VCaP (cell line): ENCODE data around the gene DPAGT1.

Experiments
- H3K27ac ChIP-seq: fragments of 450-650 bp; 2 replicates; pipeline ENCODE4 v1.5.1; 2017
- TF ChIP-seq, protein P1 (sequence below): fragments of 450-650 bp; conservative IDR thresholded peaks from 2 replicates; pipeline ENCODE4 v1.5.1; 2017; ENCODE audit warnings: mild to moderate bottlenecking, moderate library complexity

Gene DPAGT1

DNA sequence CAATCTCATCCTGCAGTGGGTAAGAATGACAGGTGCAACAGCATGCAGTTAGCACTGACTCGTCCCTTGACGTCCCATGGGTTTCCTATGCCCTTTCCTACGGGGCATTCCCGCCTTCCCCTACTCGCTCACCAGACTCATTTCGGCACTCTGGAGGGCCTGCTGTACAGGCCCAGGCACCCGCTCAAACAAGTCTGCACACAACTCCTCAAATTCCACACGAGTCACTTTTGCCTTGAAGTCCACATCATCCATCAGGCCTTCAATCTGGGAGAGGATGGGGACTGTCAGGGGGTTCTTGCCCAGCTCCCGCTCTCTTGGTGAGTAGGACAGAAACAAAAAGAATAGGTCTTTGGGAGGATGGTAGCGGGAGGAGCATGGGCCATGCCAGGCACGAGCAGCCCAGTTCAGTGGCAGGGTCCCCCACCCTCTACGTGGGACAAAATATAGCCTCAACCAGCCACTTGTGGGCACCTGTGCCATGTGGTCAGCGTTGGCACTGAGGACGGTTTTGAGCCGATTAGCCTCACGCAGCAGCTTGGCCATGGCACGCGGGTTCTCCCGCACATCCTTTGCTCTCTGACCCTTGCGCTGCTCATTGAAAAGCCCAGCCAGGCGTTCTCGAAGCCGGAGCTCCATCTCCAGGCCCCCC lies 49.4 kb downstream of the DPAGT1 start:
- TF ChIP-seq, protein P1, sequence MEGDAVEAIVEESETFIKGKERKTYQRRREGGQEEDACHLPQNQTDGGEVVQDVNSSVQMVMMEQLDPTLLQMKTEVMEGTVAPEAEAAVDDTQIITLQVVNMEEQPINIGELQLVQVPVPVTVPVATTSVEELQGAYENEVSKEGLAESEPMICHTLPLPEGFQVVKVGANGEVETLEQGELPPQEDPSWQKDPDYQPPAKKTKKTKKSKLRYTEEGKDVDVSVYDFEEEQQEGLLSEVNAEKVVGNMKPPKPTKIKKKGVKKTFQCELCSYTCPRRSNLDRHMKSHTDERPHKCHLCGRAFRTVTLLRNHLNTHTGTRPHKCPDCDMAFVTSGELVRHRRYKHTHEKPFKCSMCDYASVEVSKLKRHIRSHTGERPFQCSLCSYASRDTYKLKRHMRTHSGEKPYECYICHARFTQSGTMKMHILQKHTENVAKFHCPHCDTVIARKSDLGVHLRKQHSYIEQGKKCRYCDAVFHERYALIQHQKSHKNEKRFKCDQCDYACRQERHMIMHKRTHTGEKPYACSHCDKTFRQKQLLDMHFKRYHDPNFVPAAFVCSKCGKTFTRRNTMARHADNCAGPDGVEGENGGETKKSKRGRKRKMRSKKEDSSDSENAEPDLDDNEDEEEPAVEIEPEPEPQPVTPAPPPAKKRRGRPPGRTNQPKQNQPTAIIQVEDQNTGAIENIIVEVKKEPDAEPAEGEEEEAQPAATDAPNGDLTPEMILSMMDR, result no peak
- H3K27ac ChIP-seq, result no peak overlapping the region

- TF ChIP-seq, protein P1, result no peak
- no peak overlapping the region for H3K27ac ChIP-seq
These were observed 50.1 kb downstream of the DPAGT1 start for GRCh38 chr11:119051440-119052162.

DNA sequence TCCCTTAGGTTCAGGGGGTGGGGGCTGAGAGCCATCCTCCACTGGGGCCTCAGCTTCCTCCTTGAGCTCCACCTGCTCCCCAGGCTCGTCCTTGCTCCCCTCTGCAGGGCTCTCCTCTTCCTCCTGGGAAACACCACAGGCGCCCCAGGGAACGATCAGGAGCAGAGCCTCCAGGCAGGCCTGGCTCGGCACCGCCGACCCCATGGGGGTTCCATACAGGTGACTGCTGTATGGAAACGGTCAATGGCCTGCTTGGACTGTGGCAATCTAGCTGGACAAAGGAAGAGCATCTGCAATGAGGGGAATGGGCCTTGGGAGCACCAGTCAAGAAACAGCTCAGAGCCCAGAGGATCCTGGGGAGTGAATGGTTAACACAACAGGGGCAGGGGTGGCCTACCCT lies 52.6 kb downstream of the DPAGT1 start:
- H3K27ac ChIP-seq, result no peak overlapping the region
- TF ChIP-seq, protein P1, result no peak

DNA sequence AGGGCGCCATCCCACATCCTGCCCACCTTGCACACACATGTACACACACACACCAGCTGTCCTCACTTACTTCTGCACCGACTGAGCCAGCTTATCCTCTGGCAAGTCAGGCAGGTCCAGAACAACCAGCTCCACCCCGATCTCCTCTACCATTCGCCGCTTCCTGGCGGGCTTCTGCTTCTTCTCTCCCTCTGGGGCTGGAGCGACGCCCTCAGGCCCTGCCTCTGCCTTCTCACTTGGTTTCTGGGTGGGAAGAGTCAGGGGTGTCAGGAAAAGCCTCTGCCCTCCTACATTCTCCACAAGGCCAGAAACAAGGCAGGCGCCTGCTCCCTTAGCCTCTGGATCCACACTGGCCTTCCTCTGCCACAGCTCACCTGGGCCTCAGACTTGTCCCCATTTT lies 53.0 kb downstream of the DPAGT1 start:
- no peak overlapping the region for H3K27ac ChIP-seq

DNA sequence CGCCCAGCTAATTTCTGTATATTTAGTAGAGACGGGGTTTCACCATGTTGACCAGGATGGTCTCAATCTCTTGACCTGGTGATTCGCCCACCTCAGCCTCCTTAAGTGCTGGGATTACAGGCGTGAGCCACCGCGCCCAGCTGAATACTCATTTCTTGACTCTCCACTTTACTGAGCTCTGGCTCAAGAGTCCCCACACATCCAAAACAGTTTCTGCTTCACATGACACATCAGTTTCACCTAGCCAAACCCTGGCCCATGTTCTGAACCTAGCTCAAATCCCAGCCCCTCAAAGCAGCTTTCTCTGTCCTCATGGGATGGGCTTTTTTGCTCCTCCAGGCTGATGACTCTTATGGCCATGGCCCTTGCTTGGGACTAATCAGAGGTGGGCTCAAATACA lies 54.4 kb downstream of the DPAGT1 start:
- H3K27ac ChIP-seq, result no peak overlapping the region
- TF ChIP-seq, protein P1, result no peak

More for the DNA sequence above, 53.0 kb downstream of the DPAGT1 start:
- TF ChIP-seq, protein P1, result no peak
